GM20000 (cell line): Measurements from ENCODE around the gene KCNK5.

ENCODE experiments used
- DNase-seq: peaks from one replicate; pipeline ENCODE4 v3.0.0; 2012; ENCODE audit warnings: low spot score
- CTCF ChIP-seq: IDR thresholded peaks from 2 replicates; pipeline ENCODE4 v1.5.1; 2012; ENCODE audit warnings: mild to moderate bottlenecking, control low read depth; ENCODE audit errors: extremely low read depth, missing control alignments

The KCNK5 gene

GRCh38 chr6:39260456-39260855 is 31.2 kb upstream of the KCNK5 start:
- no peak for DNase-seq

GRCh38 chr6:39256294-39256940 is 27.1 kb upstream of the KCNK5 start:
- no peak for DNase-seq
- no peak for TF ChIP-seq CTCF

More at GRCh38 chr6:39260456-39260855, 31.2 kb upstream of the KCNK5 start:
- TF ChIP-seq CTCF, result no peak

- no peak for DNase-seq
- no peak for TF ChIP-seq CTCF
Measured at GRCh38 chr6:39254999-39255535, 25.8 kb upstream of the KCNK5 start.

- TF ChIP-seq CTCF, result no peak
- DNase-seq, result no peak
Measured at GRCh38 chr6:39251406-39251805, 22.1 kb upstream of the KCNK5 start.

GRCh38 chr6:39250507-39250906 is 21.2 kb upstream of the KCNK5 start:
- no peak for DNase-seq
- TF ChIP-seq CTCF, result no peak

- no peak for DNase-seq
- no peak for TF ChIP-seq CTCF
Measured at GRCh38 chr6:39249278-39249677, 20.0 kb upstream of the KCNK5 start.

GRCh38 chr6:39247667-39248194 is 18.5 kb upstream of the KCNK5 start:
- TF ChIP-seq CTCF, result no peak
- DNase-seq, result no peak
